ENCODE measurements around the gene REL. TPM values are rescaled to one million over a fixed set of nuclear protein-coding genes. Genes with fewer than 3 reads are reported as not detected.
"Not testable (repeated sequence)": the region's sequence is repeated elsewhere in the genome, so short reads cannot be mapped to it uniquely, and the experiment has no call there.

REL gene
- total RNA-seq, 1 experiment from 2014 or later: 10.0 TPM

- peaks cover 17% of the 10 kb centered on the region; the same call in 1 of the 2 replicates for H3K4me1 ChIP-seq (ENCODE audit: control insufficient read depth, insufficient read depth, low read length)
- H3K27me3 ChIP-seq (ENCODE audit: control insufficient read depth, insufficient read depth, low read length); H3K36me3 ChIP-seq (ENCODE audit: control insufficient read depth, insufficient read depth, low read length); H3K9me3 ChIP-seq (ENCODE audit: control insufficient read depth, insufficient read depth, low read depth, low read length); H3K27ac ChIP-seq (ENCODE audit: low read length); CTCF ChIA-PET; DNase-seq (ENCODE audit: low read depth, low spot score); in situ Hi-C loops (cut with HindIII; ENCODE audit: low pct_unique_long_range_greater_than_20kb, low sequenced_read_pairs); H3K4me3 ChIP-seq (ENCODE audit: low read depth in 2 of 2, low read length in 2 of 2); POLR2A ChIA-PET; BruUV-seq (replicated peaks); ATAC-seq: not testable (repeated sequence)
- intact Hi-C loops (cut with micrococcal nuclease; ENCODE audit: unreplicated experiment): loop anchor here (10.0 kb wide), 1 partner anchor 95 kb away; no protein-coding TSS in a partner anchor
These were observed 8.4 kb downstream of the REL start for GRCh38 chr2:60889581-60890392.

GRCh38 chr2:60890393-60890707 is 9.0 kb downstream of the REL start:
- no peaks in the 10 kb centered on the region for H3K27me3 ChIP-seq (ENCODE audit: control insufficient read depth, insufficient read depth, low read length)
- ATAC-seq (no peak), DNase-seq (ENCODE audit: low read depth, low spot score) (no peak)
- H3K36me3 ChIP-seq (ENCODE audit: control insufficient read depth, insufficient read depth, low read length): peaks cover 2% of the 10 kb centered on the region; the same call in 1 of the 2 replicates
- in situ Hi-C loops (cut with HindIII; ENCODE audit: low pct_unique_long_range_greater_than_20kb, low sequenced_read_pairs) (no loop called here), intact Hi-C loops (cut with micrococcal nuclease; ENCODE audit: unreplicated experiment) (no loop called here)
- H3K4me3 ChIP-seq (ENCODE audit: low read depth in 2 of 2, low read length in 2 of 2): no peak overlapping the region
- POLR2A ChIA-PET: no interaction called here
- H3K9me3 ChIP-seq (ENCODE audit: control insufficient read depth, insufficient read depth, low read depth, low read length): no peaks in the 10 kb centered on the region
- BruUV-seq (replicated peaks): no TSS peak
- CTCF ChIA-PET: no interaction called here
- no peak for TF ChIP-seq TCF7L2 (IDR thresholded peaks at IDR 0.05; ENCODE audit: low read depth, low read length)
- no peak for TF ChIP-seq SIN3A (IDR thresholded peaks at IDR 0.05; ENCODE audit: borderline replicate concordance, insufficient read depth, low read depth, low read length)
- TF ChIP-seq CTCF (IDR thresholded peaks at IDR 0.05): no peak
- no peak for TF ChIP-seq POLR2AphosphoS5 (IDR thresholded peaks at IDR 0.05; ENCODE audit: low read depth, low read length)
- TF ChIP-seq REST (IDR thresholded peaks at IDR 0.05; ENCODE audit: insufficient read depth in 1 of 2, low read depth in 2 of 2, low read length in 1 of 2): no peak
- H3K4me1 ChIP-seq (ENCODE audit: control insufficient read depth, insufficient read depth, low read length): peaks cover 11% of the 10 kb centered on the region; the same call in 1 of the 2 replicates
- no peak overlapping the region for H3K27ac ChIP-seq (ENCODE audit: low read length)

- DNase-seq (ENCODE audit: low read depth, low spot score): no peak
- Histone ChIP-seq H3K4me1 (ENCODE audit: control insufficient read depth, insufficient read depth, low read length) (peaks cover 4% of the 10 kb centered on the region; the same call in 1 of the 2 replicates), H3K27me3 (ENCODE audit: control insufficient read depth, insufficient read depth, low read length) (no peaks in the 10 kb centered on the region), H3K36me3 (ENCODE audit: control insufficient read depth, insufficient read depth, low read length) (peaks cover 2% of the 10 kb centered on the region; the same call in 1 of the 2 replicates), H3K27ac (ENCODE audit: low read length) (no peak overlapping the region), H3K9me3 (ENCODE audit: control insufficient read depth, insufficient read depth, low read depth, low read length) (no peaks in the 10 kb centered on the region), H3K4me3 (ENCODE audit: low read depth in 2 of 2, low read length in 2 of 2) (no peak overlapping the region)
- CTCF ChIA-PET: no interaction called here
- TF ChIP-seq TCF7L2 (IDR thresholded peaks at IDR 0.05; ENCODE audit: low read depth, low read length) (no peak), CTCF (IDR thresholded peaks at IDR 0.05) (no peak), REST (IDR thresholded peaks at IDR 0.05; ENCODE audit: insufficient read depth in 1 of 2, low read depth in 2 of 2, low read length in 1 of 2) (no peak), POLR2AphosphoS5 (IDR thresholded peaks at IDR 0.05; ENCODE audit: low read depth, low read length) (no peak), SIN3A (IDR thresholded peaks at IDR 0.05; ENCODE audit: borderline replicate concordance, insufficient read depth, low read depth, low read length) (no peak)
- no TSS peak for BruUV-seq (replicated peaks)
- intact Hi-C loops (cut with micrococcal nuclease; ENCODE audit: unreplicated experiment): no loop called here
- ATAC-seq: no peak
- in situ Hi-C loops (cut with HindIII; ENCODE audit: low pct_unique_long_range_greater_than_20kb, low sequenced_read_pairs): no loop called here
- POLR2A ChIA-PET: no interaction called here
These were observed 9.8 kb downstream of the REL start for GRCh38 chr2:60891180-60891579.
